ENCODE measurements around the gene MPV17L. TPM values are rescaled to one million over a fixed set of nuclear protein-coding genes. Genes with fewer than 3 reads are reported as not detected.
"Not testable (repeated sequence)": the region's sequence is repeated elsewhere in the genome, so short reads cannot be mapped to it uniquely, and the experiment has no call there.

The MPV17L gene
- total and polyA plus RNA-seq, 3 experiments from 2014 or later = 0.17 to 0.71 (median 0.18) TPM

GRCh38 chr16:15418206-15418605 is 22.7 kb downstream of the MPV17L start:
- no peaks in the 10 kb centered on the region for H3K4me1 ChIP-seq (ENCODE audit: insufficient read depth, low read length)
- no peak overlapping the region for H3K4me3 ChIP-seq (ENCODE audit: low read length)
- H3K9me3 ChIP-seq (ENCODE audit: low read length) = no peaks in the 10 kb centered on the region
- no peak for DNase-seq
- no peaks in the 10 kb centered on the region for H3K27me3 ChIP-seq (ENCODE audit: insufficient read depth, low read length, poor library complexity, severe bottlenecking)
- H3K36me3 Mint-ChIP-seq = no peaks in the 10 kb centered on the region
- ChIA-PET CTCF (interaction anchor here (1.5 kb wide), 1 partner anchor 10 kb away, joined by 4 read pairs; no protein-coding TSS in a partner anchor), POLR2A (no interaction called here)
- no peak overlapping the region for H3K27ac Mint-ChIP-seq
- H3K4me1 Mint-ChIP-seq = no peaks in the 10 kb centered on the region
- H3K4me3 Mint-ChIP-seq = no peak overlapping the region
- H3K9me3 Mint-ChIP-seq = no peaks in the 10 kb centered on the region
- no peak overlapping the region for H3K27ac ChIP-seq (ENCODE audit: low read depth, low read length)
- no peaks in the 10 kb centered on the region for H3K36me3 ChIP-seq (ENCODE audit: insufficient read depth, low read length)
- peaks cover 8 to 17% of the 10 kb centered on the region in 2 donors for H3K27me3 Mint-ChIP-seq

GRCh38 chr16:15421696-15422095 is 26.1 kb downstream of the MPV17L start:
- H3K27ac ChIP-seq (ENCODE audit: low read depth, low read length); H3K4me1 Mint-ChIP-seq; H3K27ac Mint-ChIP-seq; H3K27me3 ChIP-seq (ENCODE audit: insufficient read depth, low read length, poor library complexity, severe bottlenecking); H3K36me3 ChIP-seq (ENCODE audit: insufficient read depth, low read length); DNase-seq; CTCF ChIA-PET; H3K9me3 ChIP-seq (ENCODE audit: low read length); H3K36me3 Mint-ChIP-seq; H3K4me1 ChIP-seq (ENCODE audit: insufficient read depth, low read length); POLR2A ChIA-PET; H3K9me3 Mint-ChIP-seq; H3K4me3 ChIP-seq (ENCODE audit: low read length): not testable (repeated sequence)
- H3K4me3 Mint-ChIP-seq = peak overlapping the region in 1 of 7 donors; percentile 10
- peaks cover 10 to 21% of the 10 kb centered on the region in 2 donors for H3K27me3 Mint-ChIP-seq

- no peaks in the 10 kb centered on the region for H3K36me3 Mint-ChIP-seq
- no peaks in the 10 kb centered on the region for H3K27me3 ChIP-seq (ENCODE audit: insufficient read depth, low read length, poor library complexity, severe bottlenecking)
- H3K27ac Mint-ChIP-seq = no peak overlapping the region
- POLR2A ChIA-PET = no interaction called here
- H3K4me1 ChIP-seq (ENCODE audit: insufficient read depth, low read length) = no peaks in the 10 kb centered on the region
- H3K4me3 Mint-ChIP-seq = no peak overlapping the region
- H3K4me1 Mint-ChIP-seq = no peaks in the 10 kb centered on the region
- DNase-seq = no peak
- H3K4me3 ChIP-seq (ENCODE audit: low read length) = no peak overlapping the region
- H3K9me3 Mint-ChIP-seq = no peaks in the 10 kb centered on the region
- no peaks in the 10 kb centered on the region for H3K36me3 ChIP-seq (ENCODE audit: insufficient read depth, low read length)
- no peaks in the 10 kb centered on the region for H3K9me3 ChIP-seq (ENCODE audit: low read length)
- no peak overlapping the region for H3K27ac ChIP-seq (ENCODE audit: low read depth, low read length)
- H3K27me3 Mint-ChIP-seq = peaks cover 12 to 21% of the 10 kb centered on the region in 2 donors
- CTCF ChIA-PET = no interaction called here
Measured at GRCh38 chr16:15422222-15422621, 26.7 kb downstream of the MPV17L start.

- H3K4me1 Mint-ChIP-seq = peaks cover 0 to 3% (median 2%) of the 10 kb centered on the region in 3 donors
- H3K36me3 Mint-ChIP-seq = no peaks in the 10 kb centered on the region
- CTCF ChIA-PET = interaction anchor here (1.3 to 2.2 kb wide), 3 partner anchors 19 to 279 kb away, joined by 4 to 5 read pairs (median 4); partner anchors contain the start of gene MARF1
Measured at GRCh38 chr16:15425861-15426260, 30.3 kb downstream of the MPV17L start.

GRCh38 chr16:15426796-15427195 is 31.2 kb downstream of the MPV17L start:
- Mint-ChIP-seq H3K9me3 (no peaks in the 10 kb centered on the region), H3K4me3 (no peak overlapping the region), H3K27me3 (peaks cover 7 to 18% of the 10 kb centered on the region in 2 donors), H3K27ac (no peak overlapping the region), H3K4me1 (peaks cover 0 to 3% (median 2%) of the 10 kb centered on the region in 3 donors), H3K36me3 (no peaks in the 10 kb centered on the region)
- Histone ChIP-seq H3K27ac (ENCODE audit: low read depth, low read length) (no peak overlapping the region), H3K9me3 (ENCODE audit: low read length) (no peaks in the 10 kb centered on the region), H3K4me1 (ENCODE audit: insufficient read depth, low read length) (no peaks in the 10 kb centered on the region), H3K4me3 (ENCODE audit: low read length) (no peak overlapping the region), H3K27me3 (ENCODE audit: insufficient read depth, low read length, poor library complexity, severe bottlenecking) (no peaks in the 10 kb centered on the region), H3K36me3 (ENCODE audit: insufficient read depth, low read length) (no peaks in the 10 kb centered on the region)
- CTCF ChIA-PET = interaction anchor here (1.3 to 2.2 kb wide), 4 partner anchors 18 to 280 kb away, joined by 3 to 11 read pairs (median 4); partner anchors contain the start of gene MARF1
- DNase-seq = no peak
- POLR2A ChIA-PET = no interaction called here

More at GRCh38 chr16:15425861-15426260, 30.3 kb downstream of the MPV17L start:
- Histone ChIP-seq H3K4me3 (ENCODE audit: low read length) (no peak overlapping the region), H3K4me1 (ENCODE audit: insufficient read depth, low read length) (no peaks in the 10 kb centered on the region), H3K27ac (ENCODE audit: low read depth, low read length) (no peak overlapping the region), H3K9me3 (ENCODE audit: low read length) (no peaks in the 10 kb centered on the region), H3K27me3 (ENCODE audit: insufficient read depth, low read length, poor library complexity, severe bottlenecking) (no peaks in the 10 kb centered on the region), H3K36me3 (ENCODE audit: insufficient read depth, low read length) (no peaks in the 10 kb centered on the region)
- Mint-ChIP-seq H3K27ac (no peak overlapping the region), H3K27me3 (peaks cover 9 to 18% of the 10 kb centered on the region in 2 donors), H3K4me3 (no peak overlapping the region), H3K9me3 (no peaks in the 10 kb centered on the region)
- POLR2A ChIA-PET = no interaction called here
- DNase-seq = no peak

- Mint-ChIP-seq H3K9me3 (no peaks in the 10 kb centered on the region), H3K27ac (peak overlapping the region in 2 of 8 donors; percentile 17 to 60), H3K27me3 (peaks cover 7 to 16% of the 10 kb centered on the region in 2 donors), H3K4me3 (no peak overlapping the region), H3K36me3 (no peaks in the 10 kb centered on the region), H3K4me1 (peaks cover 0 to 3% (median 2%) of the 10 kb centered on the region in 3 donors)
- H3K4me1 ChIP-seq (ENCODE audit: insufficient read depth, low read length) = no peaks in the 10 kb centered on the region
- no peaks in the 10 kb centered on the region for H3K36me3 ChIP-seq (ENCODE audit: insufficient read depth, low read length)
- no peaks in the 10 kb centered on the region for H3K27me3 ChIP-seq (ENCODE audit: insufficient read depth, low read length, poor library complexity, severe bottlenecking)
- no peak overlapping the region for H3K4me3 ChIP-seq (ENCODE audit: low read length)
- H3K9me3 ChIP-seq (ENCODE audit: low read length) = no peaks in the 10 kb centered on the region
- peak; percentile 18 to 70 (median 24) for DNase-seq
- H3K27ac ChIP-seq (ENCODE audit: low read depth, low read length) = no peak overlapping the region
- ChIA-PET POLR2A (no interaction called here), CTCF (interaction anchor here (0.6 to 2.2 kb wide), 9 partner anchors 9 to 279 kb away, joined by 3 to 11 read pairs (median 3); partner anchors contain the start of gene MARF1)
Measured at GRCh38 chr16:15427648-15428239, 32.2 kb downstream of the MPV17L start.

- H3K27me3 ChIP-seq (ENCODE audit: insufficient read depth, low read length, poor library complexity, severe bottlenecking); H3K9me3 Mint-ChIP-seq; H3K36me3 Mint-ChIP-seq; H3K4me1 ChIP-seq (ENCODE audit: insufficient read depth, low read length); POLR2A ChIA-PET; H3K36me3 ChIP-seq (ENCODE audit: insufficient read depth, low read length); H3K4me3 Mint-ChIP-seq; H3K27ac ChIP-seq (ENCODE audit: low read depth, low read length); H3K27ac Mint-ChIP-seq; H3K4me3 ChIP-seq (ENCODE audit: low read length); H3K9me3 ChIP-seq (ENCODE audit: low read length); DNase-seq: not testable (repeated sequence)
- H3K4me1 Mint-ChIP-seq = peaks cover 15 to 21% (median 16%) of the 10 kb centered on the region in 3 donors
- CTCF ChIA-PET = interaction anchor here (0.7 kb wide), 1 partner anchor 338 kb away, joined by 5 read pairs; no protein-coding TSS in a partner anchor
- peaks cover 12 to 26% of the 10 kb centered on the region in 2 donors for H3K27me3 Mint-ChIP-seq
Measured at GRCh38 chr16:15430884-15431283, 35.3 kb downstream of the MPV17L start.

GRCh38 chr16:15434079-15434424 is 38.5 kb downstream of the MPV17L start:
- Histone ChIP-seq H3K27ac (ENCODE audit: low read depth, low read length) (no peak overlapping the region), H3K9me3 (ENCODE audit: low read length) (no peaks in the 10 kb centered on the region), H3K4me3 (ENCODE audit: low read length) (no peak overlapping the region), H3K4me1 (ENCODE audit: insufficient read depth, low read length) (peaks cover 7% of the 10 kb centered on the region), H3K36me3 (ENCODE audit: insufficient read depth, low read length) (no peaks in the 10 kb centered on the region), H3K27me3 (ENCODE audit: insufficient read depth, low read length, poor library complexity, severe bottlenecking) (no peaks in the 10 kb centered on the region)
- H3K4me3 Mint-ChIP-seq = peak overlapping the region; percentile 75 to 90 (median 79)
- peak overlapping the region in 2 of 8 donors; percentile 1 to 33 for H3K27ac Mint-ChIP-seq
- H3K27me3 Mint-ChIP-seq = peaks cover 16 to 35% of the 10 kb centered on the region in 2 donors
- ChIA-PET CTCF (no interaction called here), POLR2A (no interaction called here)
- H3K4me1 Mint-ChIP-seq = peaks cover 13 to 18% (median 17%) of the 10 kb centered on the region in 3 donors
- peaks cover 0 to 2% (median 0%) of the 10 kb centered on the region in 5 donors for H3K9me3 Mint-ChIP-seq
- H3K36me3 Mint-ChIP-seq = no peaks in the 10 kb centered on the region
- no peak for DNase-seq
